DMS79 (cell line): Measurements from ENCODE around the gene FHIT.

Experiments
- DNase-seq: peaks from one replicate; lab custom pipeline; 2025; lab: John Stamatoyannopoulos, UW

FHIT gene

GRCh38 chr3:60403866-60404265 is 847.4 kb downstream of the FHIT start:
- no peak for DNase-seq

- DNase-seq, result no peak
These were observed 848.3 kb downstream of the FHIT start for GRCh38 chr3:60402931-60403330.

- no peak for DNase-seq
These were observed 851.1 kb downstream of the FHIT start for GRCh38 chr3:60399861-60400845.

GRCh38 chr3:60399292-60399691 is 852.0 kb downstream of the FHIT start:
- no peak for DNase-seq

GRCh38 chr3:60395173-60395762 is 856.0 kb downstream of the FHIT start:
- no peak for DNase-seq

- no peak for DNase-seq
These were observed 857.3 kb downstream of the FHIT start for GRCh38 chr3:60393946-60394345.

GRCh38 chr3:60392501-60392900 is 858.8 kb downstream of the FHIT start:
- DNase-seq, result no peak

GRCh38 chr3:60391292-60391691 is 860.0 kb downstream of the FHIT start:
- no peak for DNase-seq

GRCh38 chr3:60388731-60389130 is 862.5 kb downstream of the FHIT start:
- no peak for DNase-seq

GRCh38 chr3:60386306-60386705 is 864.9 kb downstream of the FHIT start:
- no peak for DNase-seq

- no peak for DNase-seq
These were observed 866.9 kb downstream of the FHIT start for GRCh38 chr3:60384341-60384740.

GRCh38 chr3:60383345-60383744 is 867.9 kb downstream of the FHIT start:
- DNase-seq, result no peak

- DNase-seq, result no peak
These were observed 884.8 kb downstream of the FHIT start for GRCh38 chr3:60366486-60366885.

- DNase-seq, result no peak
These were observed 885.9 kb downstream of the FHIT start for GRCh38 chr3:60365360-60365759.

GRCh38 chr3:60364475-60364874 is 886.8 kb downstream of the FHIT start:
- no peak for DNase-seq

GRCh38 chr3:60363817-60364216 is 887.4 kb downstream of the FHIT start:
- DNase-seq, result no peak

GRCh38 chr3:60355825-60356224 is 895.4 kb downstream of the FHIT start:
- DNase-seq, result no peak

GRCh38 chr3:60351481-60351880 is 899.8 kb downstream of the FHIT start:
- no peak for DNase-seq

GRCh38 chr3:60344340-60344739 is 906.9 kb downstream of the FHIT start:
- no peak for DNase-seq

GRCh38 chr3:60343831-60344230 is 907.4 kb downstream of the FHIT start:
- no peak for DNase-seq

GRCh38 chr3:60339304-60339703 is 911.9 kb downstream of the FHIT start:
- no peak for DNase-seq

- DNase-seq, result no peak
These were observed 913.8 kb downstream of the FHIT start for GRCh38 chr3:60337421-60337820.

GRCh38 chr3:60336061-60336460 is 915.2 kb downstream of the FHIT start:
- DNase-seq, result no peak
